ENCODE results near the gene FNDC3A. TPM values are rescaled to one million over a fixed set of nuclear protein-coding genes. Genes with fewer than 3 reads are reported as not detected.

Gene FNDC3A
- total and polyA plus RNA-seq, 9 of the 15 experiments (the other 6 are each of a cell fraction or from before 2014, with no cell fraction given), result 4.1 to 22.0 (median 13.5) TPM

DNA sequence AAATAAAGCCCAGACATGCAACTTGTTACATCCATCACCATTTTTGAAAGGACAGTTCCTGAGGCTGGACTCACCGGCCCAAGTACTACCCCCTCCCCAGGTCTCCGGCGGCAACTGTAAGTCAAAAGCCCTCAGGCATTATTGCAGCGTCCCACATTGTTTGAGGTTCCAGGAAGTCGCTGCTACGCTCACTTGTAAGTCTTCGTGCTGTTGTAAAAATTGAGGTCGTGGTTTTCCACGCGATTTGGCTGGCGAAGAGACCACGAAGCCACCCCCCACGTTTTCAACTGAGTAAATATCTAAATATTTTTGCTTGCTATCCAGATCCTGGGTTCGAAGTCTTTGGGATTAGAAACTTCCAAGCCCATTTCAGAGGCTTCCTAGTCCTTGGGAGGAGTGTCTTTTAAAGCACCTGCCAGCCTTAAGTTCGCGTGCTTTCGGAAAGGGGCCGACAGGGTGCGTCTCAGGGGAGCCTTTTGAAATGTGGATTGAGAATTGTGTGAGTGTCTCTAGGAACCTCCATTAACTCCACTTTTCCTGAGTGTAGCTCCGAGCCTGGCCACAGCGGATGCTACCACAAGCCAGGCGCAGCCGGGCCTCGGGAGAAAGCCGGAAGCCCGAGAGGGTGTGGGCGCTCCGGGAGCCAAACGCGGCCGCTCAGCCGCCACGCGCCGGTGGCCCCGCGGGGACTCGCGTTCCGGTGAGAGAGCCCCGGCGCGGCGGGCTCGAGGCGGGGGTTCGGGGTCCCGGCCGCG lies 434 bp upstream of the FNDC3A start:
- in situ Hi-C loops (cut with MboI), result no loop called here
- peaks cover 8% of the 10 kb centered on the region; the same call in 1 of the 2 replicates for H3K9me3 ChIP-seq (replicated peaks; ENCODE audit: control insufficient read depth, insufficient read depth, low read depth, low read length)
- intact Hi-C loops (cut with micrococcal nuclease), result loop anchor here (5.0 kb wide), 1 partner anchor 87 kb away; no protein-coding TSS in a partner anchor
- WGBS (ENCODE audit: insufficient coverage, low coverage, missing lambda C conversion rate), result 15% methylated on average over 37 of the region's 50 CpGs
- peaks cover 38% of the 10 kb centered on the region for H3K79me2 ChIP-seq (ENCODE audit: control insufficient read depth, insufficient read depth, low read length)
- ATAC-seq, result peak; percentile 3
- no peaks in the 10 kb centered on the region for H3K9me1 ChIP-seq (ENCODE audit: control insufficient read depth, insufficient read depth, low read length)
- H2AFZ ChIP-seq (ENCODE audit: low read depth, low read length), result peak overlapping the region; percentile 96
- H3K36me3 ChIP-seq (ENCODE audit: control insufficient read depth, insufficient read depth, low read length), result no peaks in the 10 kb centered on the region; the same call in 2 of the 3 replicates
- H3K4me2 ChIP-seq (ENCODE audit: insufficient read depth, low read length), result peak overlapping the region; percentile 78
- peak overlapping the region; percentile 95 for H3K27ac ChIP-seq (ENCODE audit: extremely low read depth, low read depth, low read length)
- CTCF ChIA-PET (ENCODE audit: low intra/inter-chr PET ratio), result interaction anchor here (0.7 kb wide), 1 partner anchor 158 kb away, joined by 3 read pairs; no protein-coding TSS in a partner anchor
- POLR2A ChIA-PET, result interaction anchor here (0.6 to 1.9 kb wide), 3 partner anchors 9 to 116 kb away, joined by 4 read pairs; no protein-coding TSS in a partner anchor
- DNase-seq (ENCODE audit: extremely low read depth in 1 of 4, low spot score in 3 of 4), result peak in 1 of 4 experiments; percentile 48
- TSS peak; percentile 76 for BruUV-seq (replicated peaks)
- peak; percentile 72 for FAIRE-seq
- H4K20me1 ChIP-seq (replicated peaks; ENCODE audit: control insufficient read depth, insufficient read depth, low read length), result no peaks in the 10 kb centered on the region
- peak overlapping the region; percentile 68 for H3K4me3 ChIP-seq
- H3K9ac ChIP-seq (ENCODE audit: insufficient read depth in 1 of 2, low read depth in 2 of 2, low read length in 2 of 2), result peak overlapping the region; percentile 87 to 98
- peaks cover 4 to 8% of the 10 kb centered on the region in 2 experiments; a peak in 2 of 5 replicates for H3K4me1 ChIP-seq (replicated peaks in 1 of 2; ENCODE audit: control insufficient read depth in 2 of 2, insufficient read depth in 2 of 2, low read length in 2 of 2)
- H3K27me3 ChIP-seq (ENCODE audit: control insufficient read depth in 2 of 2, insufficient read depth in 2 of 2, low read length in 2 of 2), result no peaks in the 10 kb centered on the region
- TF ChIP-seq NCOA2 (IDR thresholded peaks at IDR 0.05; ENCODE audit: partially characterized antibody in 2 of 2) (no peak), ETV1 (tag; conservative IDR thresholded peaks at IDR 0.05; ENCODE audit: low read depth) (0 out of 2 replicates have a peak, but pooled peaks have one; percentile 24), LCOR (CRISPR knock-in tag; IDR thresholded peaks at IDR 0.05) (no peak), ELF4 (CRISPR knock-in tag; IDR thresholded peaks at IDR 0.05) (no peak), ZNF253 (CRISPR knock-in tag; conservative IDR thresholded peaks at IDR 0.05) (no peak), GATAD2B (IDR thresholded peaks at IDR 0.05; ENCODE audit: borderline replicate concordance) (peak; percentile 56; the same call in 1 of the 2 replicates), DMBX1 (CRISPR knock-in tag; IDR thresholded peaks at IDR 0.05; ENCODE audit: borderline replicate concordance) (no peak), XRCC5 (IDR thresholded peaks at IDR 0.05; ENCODE audit: low read depth, low read length) (no peak), ZNF444 (CRISPR knock-in tag; IDR thresholded peaks at IDR 0.05) (no peak), NR4A1 (CRISPR knock-in tag; IDR thresholded peaks at IDR 0.05) (no peak), NR4A1 (tag; IDR thresholded peaks at IDR 0.05) (0 out of 2 replicates have a peak, but pooled peaks have one; percentile 24), CBX3 (IDR thresholded peaks at IDR 0.05; ENCODE audit: borderline replicate concordance in 1 of 2, low read length in 2 of 2) (peak in 1 of 2 experiments; percentile 21; a peak in 1 of 3 replicates), ELF1 (tag; IDR thresholded peaks at IDR 0.05) (peak; percentile 74), ESRRA (IDR thresholded peaks at IDR 0.05; ENCODE audit: borderline replicate concordance, low read depth) (no peak), TSC22D4 (tag; IDR thresholded peaks at IDR 0.05) (no peak)
- TF ChIP-seq, protein P1, sequence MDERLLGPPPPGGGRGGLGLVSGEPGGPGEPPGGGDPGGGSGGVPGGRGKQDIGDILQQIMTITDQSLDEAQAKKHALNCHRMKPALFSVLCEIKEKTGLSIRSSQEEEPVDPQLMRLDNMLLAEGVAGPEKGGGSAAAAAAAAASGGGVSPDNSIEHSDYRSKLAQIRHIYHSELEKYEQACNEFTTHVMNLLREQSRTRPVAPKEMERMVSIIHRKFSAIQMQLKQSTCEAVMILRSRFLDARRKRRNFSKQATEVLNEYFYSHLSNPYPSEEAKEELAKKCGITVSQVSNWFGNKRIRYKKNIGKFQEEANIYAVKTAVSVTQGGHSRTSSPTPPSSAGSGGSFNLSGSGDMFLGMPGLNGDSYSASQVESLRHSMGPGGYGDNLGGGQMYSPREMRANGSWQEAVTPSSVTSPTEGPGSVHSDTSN (CRISPR knock-in tag; IDR thresholded peaks at IDR 0.05; ENCODE audit: low read depth), result no peak
- TF ChIP-seq, protein P1 (tag; conservative IDR thresholded peaks at IDR 0.05; ENCODE audit: low read depth), result no peak
- TF ChIP-seq, protein P2, sequence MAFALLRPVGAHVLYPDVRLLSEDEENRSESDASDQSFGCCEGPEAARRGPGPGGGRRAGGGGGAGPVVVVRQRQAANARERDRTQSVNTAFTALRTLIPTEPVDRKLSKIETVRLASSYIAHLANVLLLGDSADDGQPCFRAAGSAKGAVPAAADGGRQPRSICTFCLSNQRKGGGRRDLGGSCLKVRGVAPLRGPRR (CRISPR knock-in tag; IDR thresholded peaks at IDR 0.05), result no peak
